ENCODE results near the gene EXD3.
A peak's percentile ranks its signal among the peaks of the same experiment; 100 is the strongest.

EXD3 gene

GRCh38 chr9:137439158-137439714, 16.3 kb upstream of the EXD3 start:
- H3K27me3 ChIP-seq (ENCODE audit: insufficient read depth, low read depth, severe bottlenecking): no peaks in the 10 kb centered on the region
- H3K9me3 ChIP-seq (ENCODE audit: severe bottlenecking): no peaks in the 10 kb centered on the region
- no peak overlapping the region for H3K4me3 ChIP-seq (ENCODE audit: low read depth, low read length)
- TF ChIP-seq CTCF (IDR thresholded peaks at IDR 0.05; ENCODE audit: low read depth, low read length): no peak
- H3K27ac ChIP-seq: peak overlapping the region; percentile 81
- DNase-seq: peak; percentile 79
- no peaks in the 10 kb centered on the region for H3K36me3 ChIP-seq

- no peaks in the 10 kb centered on the region for H3K27me3 ChIP-seq (ENCODE audit: insufficient read depth, low read depth, severe bottlenecking)
- DNase-seq: no peak
These were observed 15.7 kb upstream of the EXD3 start for GRCh38 chr9:137438591-137439157.

GRCh38 chr9:137437691-137438590, 15.0 kb upstream of the EXD3 start:
- Histone ChIP-seq H3K27ac (no peak overlapping the region), H3K36me3 (no peaks in the 10 kb centered on the region), H3K9me3 (ENCODE audit: severe bottlenecking) (no peaks in the 10 kb centered on the region), H3K4me3 (ENCODE audit: low read depth, low read length) (no peak overlapping the region), H3K27me3 (ENCODE audit: insufficient read depth, low read depth, severe bottlenecking) (no peaks in the 10 kb centered on the region)
- TF ChIP-seq CTCF (IDR thresholded peaks at IDR 0.05; ENCODE audit: low read depth, low read length): no peak
- no peak for DNase-seq

More at GRCh38 chr9:137438591-137439157, 15.7 kb upstream of the EXD3 start:
- H3K4me3 ChIP-seq (ENCODE audit: low read depth, low read length): no peak overlapping the region; the same call in 1 of the 2 replicates
- peak overlapping the region; percentile 81 for H3K27ac ChIP-seq
- no peaks in the 10 kb centered on the region for H3K9me3 ChIP-seq (ENCODE audit: severe bottlenecking)
- no peak for TF ChIP-seq CTCF (IDR thresholded peaks at IDR 0.05; ENCODE audit: low read depth, low read length)
- no peaks in the 10 kb centered on the region for H3K36me3 ChIP-seq

DNA sequence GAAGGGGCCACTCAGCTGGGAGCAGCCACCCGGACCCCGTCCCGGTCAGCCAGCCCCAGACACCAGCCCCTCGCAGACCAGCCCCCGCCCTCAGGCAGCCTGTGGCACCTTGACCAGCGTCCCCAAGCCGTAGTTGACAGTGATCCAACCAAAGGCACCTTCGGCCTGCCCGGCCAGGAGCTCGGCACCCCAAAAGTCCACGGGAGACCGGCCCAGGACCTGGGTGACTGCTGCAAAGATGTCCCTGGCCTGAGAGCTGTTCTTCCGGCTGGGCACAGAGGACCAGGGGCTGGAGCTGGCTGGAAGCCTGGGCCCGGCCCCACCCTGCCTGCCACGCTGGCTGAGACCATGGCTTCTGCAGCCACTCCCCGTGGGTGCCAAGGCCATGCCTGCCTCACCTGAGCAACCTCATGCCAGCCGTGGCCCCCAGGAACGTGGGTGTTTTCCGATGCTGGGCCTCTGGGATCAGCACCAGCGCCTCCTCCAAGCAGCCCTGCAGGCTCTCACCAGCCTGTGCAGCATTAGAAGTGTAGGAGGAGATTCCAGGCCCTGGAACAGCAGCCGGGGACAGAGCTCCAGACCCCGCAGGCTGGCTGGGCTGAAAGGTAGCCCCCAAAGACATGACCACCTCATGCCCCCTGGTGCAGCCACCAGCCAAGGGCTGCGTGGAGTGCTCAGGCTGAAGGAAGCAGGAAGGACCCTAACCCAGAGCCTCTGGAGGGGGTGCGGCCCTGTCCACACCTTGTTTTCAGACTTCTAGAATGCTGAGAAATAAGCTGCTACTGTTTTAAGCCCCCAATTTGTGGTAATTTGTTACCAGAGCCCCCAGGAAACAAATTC, 14.0 kb upstream of the EXD3 start:
- no peaks in the 10 kb centered on the region for H3K9me3 ChIP-seq (ENCODE audit: severe bottlenecking)
- H3K36me3 ChIP-seq: no peaks in the 10 kb centered on the region
- no peak overlapping the region for H3K27ac ChIP-seq
- H3K4me3 ChIP-seq (ENCODE audit: low read depth, low read length): no peak overlapping the region
- no peak for TF ChIP-seq CTCF (IDR thresholded peaks at IDR 0.05; ENCODE audit: low read depth, low read length)
- no peaks in the 10 kb centered on the region for H3K27me3 ChIP-seq (ENCODE audit: insufficient read depth, low read depth, severe bottlenecking)
- DNase-seq: no peak

- TF ChIP-seq CTCF (IDR thresholded peaks at IDR 0.05; ENCODE audit: low read depth, low read length): no peak
- no peaks in the 10 kb centered on the region for H3K36me3 ChIP-seq
- H3K27ac ChIP-seq: no peak overlapping the region
- DNase-seq: no peak
- no peaks in the 10 kb centered on the region for H3K27me3 ChIP-seq (ENCODE audit: insufficient read depth, low read depth, severe bottlenecking)
- no peaks in the 10 kb centered on the region for H3K9me3 ChIP-seq (ENCODE audit: severe bottlenecking)
- no peak overlapping the region for H3K4me3 ChIP-seq (ENCODE audit: low read depth, low read length)
These were observed 13.2 kb upstream of the EXD3 start for GRCh38 chr9:137435980-137436760.

Measured in WERI-Rb-1 (cell line).